ENCODE data around the gene MTERF2.
A peak's percentile ranks its signal among the peaks of the same experiment; 100 is the strongest.
"Not testable (repeated sequence)": the region's sequence is repeated elsewhere in the genome, so short reads cannot be mapped to it uniquely, and the experiment has no call there.

MTERF2 gene

GRCh38 chr12:107014055-107014454 is 27.1 kb upstream of the MTERF2 start:
- DNase-seq (ENCODE audit: low read depth) = no peak
- no peak overlapping the region for H3K4me3 ChIP-seq (ENCODE audit: low read depth, low read length)
- TF ChIP-seq MYC (IDR thresholded peaks at IDR 0.05; ENCODE audit: low read depth, low read length) (no peak), POLR2A (IDR thresholded peaks at IDR 0.05; ENCODE audit: extremely low read depth, insufficient read length) (no peak), CTCF (IDR thresholded peaks at IDR 0.05; ENCODE audit: low read depth, low read length) (no peak)

- DNase-seq (ENCODE audit: low read depth) = no peak
- no peak for TF ChIP-seq MYC (IDR thresholded peaks at IDR 0.05; ENCODE audit: low read depth, low read length)
- no peak for TF ChIP-seq POLR2A (IDR thresholded peaks at IDR 0.05; ENCODE audit: extremely low read depth, insufficient read length)
- no peak for TF ChIP-seq MAX (IDR thresholded peaks at IDR 0.05; ENCODE audit: low read depth, low read length)
Observed at GRCh38 chr12:107012736-107013425, 25.9 kb upstream of the MTERF2 start.

GRCh38 chr12:107011519-107011918 is 24.6 kb upstream of the MTERF2 start:
- DNase-seq (ENCODE audit: low read depth) = no peak
- no peak for TF ChIP-seq POLR2A (IDR thresholded peaks at IDR 0.05; ENCODE audit: extremely low read depth, insufficient read length)
- no peak for TF ChIP-seq MYC (IDR thresholded peaks at IDR 0.05; ENCODE audit: low read depth, low read length)
- no peak for TF ChIP-seq MAX (IDR thresholded peaks at IDR 0.05; ENCODE audit: low read depth, low read length)
- no peak for TF ChIP-seq CTCF (IDR thresholded peaks at IDR 0.05; ENCODE audit: low read depth, low read length)
- no peak overlapping the region for H3K4me3 ChIP-seq (ENCODE audit: low read depth, low read length)

More at GRCh38 chr12:107012736-107013425, 25.9 kb upstream of the MTERF2 start:
- H3K4me3 ChIP-seq (ENCODE audit: low read depth, low read length) = no peak overlapping the region

GRCh38 chr12:107007411-107007810 is 20.5 kb upstream of the MTERF2 start:
- H3K4me3 ChIP-seq (ENCODE audit: low read depth, low read length) = no peak overlapping the region
- DNase-seq (ENCODE audit: low read depth) = peak; percentile 71
- TF ChIP-seq POLR2A (IDR thresholded peaks at IDR 0.05; ENCODE audit: extremely low read depth, insufficient read length) (no peak), MYC (IDR thresholded peaks at IDR 0.05; ENCODE audit: low read depth, low read length) (no peak), MAX (IDR thresholded peaks at IDR 0.05; ENCODE audit: low read depth, low read length) (no peak), CTCF (IDR thresholded peaks at IDR 0.05; ENCODE audit: low read depth, low read length) (no peak)

GRCh38 chr12:107002665-107003064 is 15.7 kb upstream of the MTERF2 start:
- not testable (repeated sequence) for H3K4me3 ChIP-seq (ENCODE audit: low read depth, low read length); DNase-seq (ENCODE audit: low read depth)

- H3K4me3 ChIP-seq (ENCODE audit: low read depth, low read length) = no peak overlapping the region
- no peak for DNase-seq (ENCODE audit: low read depth)
- TF ChIP-seq POLR2A (IDR thresholded peaks at IDR 0.05; ENCODE audit: extremely low read depth, insufficient read length) (no peak), MAX (IDR thresholded peaks at IDR 0.05; ENCODE audit: low read depth, low read length) (no peak), CTCF (IDR thresholded peaks at IDR 0.05; ENCODE audit: low read depth, low read length) (no peak), MYC (IDR thresholded peaks at IDR 0.05; ENCODE audit: low read depth, low read length) (no peak)
Observed at GRCh38 chr12:106999446-106999845, 12.5 kb upstream of the MTERF2 start.

GRCh38 chr12:106997916-106998315 is 11.0 kb upstream of the MTERF2 start:
- no peak for TF ChIP-seq MYC (IDR thresholded peaks at IDR 0.05; ENCODE audit: low read depth, low read length)
- no peak for TF ChIP-seq MAX (IDR thresholded peaks at IDR 0.05; ENCODE audit: low read depth, low read length)
- TF ChIP-seq CTCF (IDR thresholded peaks at IDR 0.05; ENCODE audit: low read depth, low read length) = no peak
- TF ChIP-seq POLR2A (IDR thresholded peaks at IDR 0.05; ENCODE audit: extremely low read depth, insufficient read length) = no peak
- no peak for DNase-seq (ENCODE audit: low read depth)
- H3K4me3 ChIP-seq (ENCODE audit: low read depth, low read length) = no peak overlapping the region

GRCh38 chr12:106996102-106996501 is 9.2 kb upstream of the MTERF2 start:
- DNase-seq (ENCODE audit: low read depth); H3K4me3 ChIP-seq (ENCODE audit: low read depth, low read length): not testable (repeated sequence)

Data from NB4 (cell line).